Neural progenitor cell (in vitro differentiated cells): ENCODE results near the gene RELN. TPM values are rescaled to one million over a fixed set of nuclear protein-coding genes. Genes with fewer than 3 reads are reported as not detected.

Experiments
- DNase-seq: peaks from one replicate; pipeline ENCODE4 v3.0.0-alpha.2; 2016; ENCODE audit warnings: low spot score
- H2AFZ ChIP-seq: fragments of 200-600 bp; sonication (generic); replicated peaks from 2 replicates; pipeline ENCODE4 v1.6.1; 2016; ENCODE audit warnings: antibody characterized with exemption
- H3F3A ChIP-seq: fragments of 200-600 bp; sonication (generic); 2 replicates; pipeline ENCODE4 v1.6.1; 2016; ENCODE audit warnings: antibody characterized with exemption, low read depth
- H3K27ac ChIP-seq: fragments of 200-600 bp; sonication (generic); 2 replicates; pipeline ENCODE4 v1.5.1; 2016; ENCODE audit warnings: mild to moderate bottlenecking
- H3K27me3 ChIP-seq: fragments of 200-600 bp; sonication (generic); 2 replicates; pipeline ENCODE4 v1.6.1; 2016; ENCODE audit warnings: mild to moderate bottlenecking, moderate library complexity
- H3K36me3 ChIP-seq: fragments of 200-600 bp; sonication (generic); 2 replicates; pipeline ENCODE4 v1.5.1; 2016
- H3K4me1 ChIP-seq: fragments of 200-600 bp; sonication (generic); 2 replicates; pipeline ENCODE4 v1.6.1; 2016; ENCODE audit warnings: mixed run types
- H3K4me2 ChIP-seq: fragments of 200-600 bp; sonication (generic); 2 replicates; pipeline ENCODE4 v1.6.1; 2016
- H3K4me3 ChIP-seq: fragments of 200-600 bp; sonication (generic); 2 replicates; pipeline ENCODE4 v1.5.1; 2016
- H3K79me2 ChIP-seq: fragments of 200-600 bp; sonication (generic); 2 replicates; pipeline ENCODE4 v1.6.1; 2016; ENCODE audit warnings: low read depth
- H3K9ac ChIP-seq: fragments of 200-600 bp; sonication (generic); 2 replicates; pipeline ENCODE4 v1.6.1; 2016
- H3K9me3 ChIP-seq: fragments of 200-600 bp; sonication (generic); 2 replicates; pipeline ENCODE4 v1.5.1; 2016; ENCODE audit warnings: low read depth
- H4K20me1 ChIP-seq: fragments of 200-600 bp; sonication (generic); 2 replicates; pipeline ENCODE4 v1.6.1; 2016; ENCODE audit warnings: low read depth
- H3K27ac Mint-ChIP-seq: 3 replicates; pipeline ENCODE4 v1.8.0; 2021; ENCODE audit warnings: mixed read lengths
- H3K27me3 Mint-ChIP-seq: 2 replicates; pipeline ENCODE4 v1.8.0; 2022; ENCODE audit warnings: low read depth, mild to moderate bottlenecking, inconsistent platforms, moderate library complexity, mixed read lengths; ENCODE audit not compliant: insufficient read depth
- H3K36me3 Mint-ChIP-seq: 3 replicates; pipeline ENCODE4 v1.8.0; 2021; ENCODE audit warnings: mixed read lengths
- H3K4me1 Mint-ChIP-seq: 3 replicates; pipeline ENCODE4 v1.8.0; 2021; ENCODE audit warnings: mixed read lengths
- H3K4me3 Mint-ChIP-seq: 3 replicates; pipeline ENCODE4 v1.8.0; 2021; ENCODE audit warnings: mild to moderate bottlenecking, moderate library complexity, mixed read lengths
- H3K9me3 Mint-ChIP-seq: 3 replicates; pipeline ENCODE4 v1.8.0; 2020; ENCODE audit warnings: mixed read lengths
- EZH2 ChIP-seq: fragments of 200-600 bp; sonication (generic); IDR thresholded peaks from 2 replicates; pipeline ENCODE4 v1.6.1; 2017; ENCODE audit warnings: antibody characterized with exemption, mild to moderate bottlenecking, moderate library complexity
- EZH2phosphoT487 ChIP-seq: fragments of 200-600 bp; sonication (generic); IDR thresholded peaks from 2 replicates; pipeline ENCODE4 v1.6.1; 2017; ENCODE audit warnings: antibody characterized with exemption
- total RNA-seq: library from RNA; depleted of rRNA; stranded (reverse); fragments of >200 nt; gene quantifications from 2 replicates; pipeline ENCODE4 v1.2.3, GENCODE V29; 2015; ENCODE audit warnings: low replicate concordance
- TF ChIP-seq, protein P1 (sequence below): fragments of 200-600 bp; sonication (generic); IDR thresholded peaks from 2 replicates; pipeline ENCODE4 v1.5.1; 2017; ENCODE audit warnings: antibody characterized with exemption, mild to moderate bottlenecking

The RELN gene
- total RNA-seq, 1 donor from 2014 or later = 0.02 TPM

- H3K4me3 Mint-ChIP-seq = no peak overlapping the region
- H3K4me1 Mint-ChIP-seq = no peaks in the 10 kb centered on the region
- no peak overlapping the region for H3K9ac ChIP-seq
- no peak overlapping the region for H3K27ac ChIP-seq
- no peaks in the 10 kb centered on the region for H3K9me3 ChIP-seq
- H3F3A ChIP-seq = no peaks in the 10 kb centered on the region
- no peak overlapping the region for H3K4me2 ChIP-seq
- H4K20me1 ChIP-seq = no peaks in the 10 kb centered on the region
- no peak for DNase-seq
- no peaks in the 10 kb centered on the region for H3K36me3 Mint-ChIP-seq
- H3K9me3 Mint-ChIP-seq = no peaks in the 10 kb centered on the region
- no peak overlapping the region for H3K27ac Mint-ChIP-seq
- H3K27me3 ChIP-seq = no peaks in the 10 kb centered on the region
- no peak for TF ChIP-seq EZH2
- no peak for TF ChIP-seq EZH2phosphoT487
- TF ChIP-seq, protein P1, sequence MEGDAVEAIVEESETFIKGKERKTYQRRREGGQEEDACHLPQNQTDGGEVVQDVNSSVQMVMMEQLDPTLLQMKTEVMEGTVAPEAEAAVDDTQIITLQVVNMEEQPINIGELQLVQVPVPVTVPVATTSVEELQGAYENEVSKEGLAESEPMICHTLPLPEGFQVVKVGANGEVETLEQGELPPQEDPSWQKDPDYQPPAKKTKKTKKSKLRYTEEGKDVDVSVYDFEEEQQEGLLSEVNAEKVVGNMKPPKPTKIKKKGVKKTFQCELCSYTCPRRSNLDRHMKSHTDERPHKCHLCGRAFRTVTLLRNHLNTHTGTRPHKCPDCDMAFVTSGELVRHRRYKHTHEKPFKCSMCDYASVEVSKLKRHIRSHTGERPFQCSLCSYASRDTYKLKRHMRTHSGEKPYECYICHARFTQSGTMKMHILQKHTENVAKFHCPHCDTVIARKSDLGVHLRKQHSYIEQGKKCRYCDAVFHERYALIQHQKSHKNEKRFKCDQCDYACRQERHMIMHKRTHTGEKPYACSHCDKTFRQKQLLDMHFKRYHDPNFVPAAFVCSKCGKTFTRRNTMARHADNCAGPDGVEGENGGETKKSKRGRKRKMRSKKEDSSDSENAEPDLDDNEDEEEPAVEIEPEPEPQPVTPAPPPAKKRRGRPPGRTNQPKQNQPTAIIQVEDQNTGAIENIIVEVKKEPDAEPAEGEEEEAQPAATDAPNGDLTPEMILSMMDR = no peak
- H3K4me1 ChIP-seq = no peaks in the 10 kb centered on the region
- peaks cover 2% of the 10 kb centered on the region for H3K27me3 Mint-ChIP-seq
- H3K4me3 ChIP-seq = no peak overlapping the region
- no peaks in the 10 kb centered on the region for H3K79me2 ChIP-seq
- H2AFZ ChIP-seq = no peak overlapping the region
- H3K36me3 ChIP-seq = no peaks in the 10 kb centered on the region
Observed at GRCh38 chr7:103605640-103606039, 383.8 kb downstream of the RELN start.

- no peak overlapping the region for H3K27ac Mint-ChIP-seq
- H3K9me3 ChIP-seq = no peaks in the 10 kb centered on the region
Observed at GRCh38 chr7:103598326-103598905, 391.0 kb downstream of the RELN start.

DNA sequence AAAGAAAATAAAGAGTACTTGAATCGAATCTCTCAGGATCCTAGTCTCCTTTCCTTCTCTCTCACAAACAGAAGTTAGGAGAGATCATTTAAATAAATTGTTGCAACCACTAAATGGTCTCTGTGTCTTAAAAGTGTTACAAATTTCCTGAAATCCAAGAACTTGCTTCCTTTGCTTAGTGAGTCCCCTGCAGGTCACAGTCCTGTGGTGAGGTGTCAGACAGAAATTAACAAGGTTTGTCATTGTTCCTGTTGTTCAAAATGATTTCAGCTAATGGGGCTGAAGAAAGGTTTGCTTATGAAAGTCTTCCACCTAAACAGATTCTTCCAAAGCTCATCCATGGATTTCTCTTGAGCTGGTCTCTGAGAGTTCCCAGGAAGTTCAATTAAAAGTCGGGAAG is 391.9 kb downstream of the RELN start:
- H3K27ac Mint-ChIP-seq = no peak overlapping the region
- Histone ChIP-seq H3K79me2 (no peaks in the 10 kb centered on the region), H3K4me3 (no peak overlapping the region), H3K9me3 (no peaks in the 10 kb centered on the region), H3F3A (no peaks in the 10 kb centered on the region), H3K4me2 (no peak overlapping the region), H3K27ac (no peak overlapping the region), H2AFZ (no peak overlapping the region), H3K36me3 (no peaks in the 10 kb centered on the region), H3K9ac (no peak overlapping the region), H3K4me1 (no peaks in the 10 kb centered on the region), H4K20me1 (no peaks in the 10 kb centered on the region), H3K27me3 (no peaks in the 10 kb centered on the region)
- H3K36me3 Mint-ChIP-seq = no peaks in the 10 kb centered on the region
- no peak for DNase-seq
- H3K27me3 Mint-ChIP-seq = peaks cover 4% of the 10 kb centered on the region
- TF ChIP-seq EZH2 = no peak
- TF ChIP-seq, protein P1 = no peak
- H3K9me3 Mint-ChIP-seq = no peaks in the 10 kb centered on the region
- H3K4me1 Mint-ChIP-seq = peaks cover 11% of the 10 kb centered on the region
- no peak overlapping the region for H3K4me3 Mint-ChIP-seq

More at GRCh38 chr7:103598326-103598905, 391.0 kb downstream of the RELN start:
- Histone ChIP-seq H4K20me1 (no peaks in the 10 kb centered on the region), H3F3A (no peaks in the 10 kb centered on the region), H3K4me3 (no peak overlapping the region), H2AFZ (no peak overlapping the region), H3K4me1 (no peaks in the 10 kb centered on the region), H3K79me2 (no peaks in the 10 kb centered on the region), H3K27me3 (no peaks in the 10 kb centered on the region), H3K27ac (no peak overlapping the region), H3K9ac (no peak overlapping the region), H3K36me3 (no peaks in the 10 kb centered on the region), H3K4me2 (no peak overlapping the region)
- Mint-ChIP-seq H3K27me3 (peaks cover 4% of the 10 kb centered on the region), H3K9me3 (no peaks in the 10 kb centered on the region), H3K4me3 (no peak overlapping the region), H3K4me1 (peaks cover 11% of the 10 kb centered on the region), H3K36me3 (no peaks in the 10 kb centered on the region)
- no peak for DNase-seq
- TF ChIP-seq, protein P1 = no peak
- TF ChIP-seq EZH2 = no peak
- no peak for TF ChIP-seq EZH2phosphoT487
